ENCODE results near the gene KLRF1.
"Not testable (repeated sequence)": the region's sequence is repeated elsewhere in the genome, so short reads cannot be mapped to it uniquely, and the experiment has no call there.

KLRF1 gene

DNA sequence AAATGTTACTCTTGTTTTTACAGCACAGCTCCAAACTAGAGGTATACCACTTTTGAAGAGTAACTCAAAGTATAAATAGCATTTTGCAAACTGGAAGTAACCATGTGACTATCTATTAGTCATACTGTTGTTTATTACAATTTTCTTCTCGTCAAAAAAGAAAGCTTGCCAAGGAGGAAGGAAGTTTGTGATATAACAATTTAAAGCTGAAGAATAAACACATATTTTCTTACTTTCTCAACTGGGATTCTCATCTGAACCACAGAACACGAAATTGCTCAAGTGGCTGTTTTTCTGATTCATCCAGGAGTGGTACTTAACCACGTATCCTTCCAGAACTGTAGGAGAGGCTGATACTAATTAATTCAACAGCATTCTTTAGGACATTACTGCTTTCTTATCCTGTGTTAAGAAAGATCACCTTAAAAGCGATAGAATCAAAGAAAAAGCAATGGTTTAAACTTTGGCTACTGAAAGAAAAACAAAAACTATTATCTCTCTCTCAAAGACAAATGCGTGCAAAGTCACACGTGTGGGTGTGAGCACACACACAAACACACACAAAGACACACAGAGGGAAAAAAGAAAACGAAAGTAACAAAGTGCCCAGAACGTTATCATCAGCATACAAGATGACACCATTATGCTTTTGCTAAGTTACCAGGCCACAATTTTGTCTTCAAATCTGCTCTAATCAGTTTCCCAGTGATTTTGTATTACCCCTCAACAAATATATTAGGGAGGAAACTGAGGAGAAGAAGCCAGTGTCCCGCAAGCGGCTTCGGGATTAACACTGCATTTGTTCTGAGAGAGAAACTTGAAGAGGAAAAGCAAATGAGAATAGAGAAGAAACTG is 42.3 kb downstream of the KLRF1 start, which contains the start of gene CLEC2B:
CLEC2B (minus strand) TSS at position 48 of the 855 bp plus-strand sequence.
- no peaks in the 10 kb centered on the region for H3K9me3 ChIP-seq
- H3K4me3 ChIP-seq (ENCODE audit: low read depth, low read length), result no peak within 1 kb of the TSS
- H3K27me3 ChIP-seq, result peaks cover 5% of the 10 kb centered on the region
- TF ChIP-seq CTCF (IDR thresholded peaks at IDR 0.05; ENCODE audit: low read depth, low read length), result no peak
- H3K4me1 ChIP-seq, result no peaks in the 10 kb centered on the region
- no peak for DNase-seq
- no peaks in the 10 kb centered on the region for H3K36me3 ChIP-seq

DNA sequence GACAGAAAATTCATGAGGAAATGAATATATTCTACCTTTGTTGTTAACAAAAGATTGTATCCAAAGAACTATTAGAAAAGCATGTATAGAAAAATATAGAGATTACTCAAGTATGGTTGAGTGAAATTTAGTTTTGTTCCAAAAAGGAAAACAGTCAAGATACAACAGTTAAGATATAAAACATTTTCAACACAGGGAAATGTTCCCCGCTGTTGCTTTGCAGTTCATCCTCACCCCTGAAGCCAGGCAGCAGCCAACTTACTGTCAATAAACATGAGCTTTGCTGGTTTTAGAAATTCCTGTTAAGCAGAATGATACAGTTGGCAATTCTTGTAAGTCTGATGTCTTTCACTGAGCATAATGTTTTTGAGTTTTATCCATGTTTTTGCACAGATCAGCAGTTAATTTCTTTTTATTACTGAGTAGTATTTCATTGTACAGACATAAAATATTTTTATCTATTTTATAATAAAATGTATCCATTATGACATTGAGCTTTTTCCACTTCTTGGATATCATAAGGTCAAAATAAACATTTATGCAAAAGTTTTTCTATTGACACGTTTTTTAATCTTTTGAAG is 43.1 kb downstream of the KLRF1 start:
- Histone ChIP-seq H3K4me1 (no peaks in the 10 kb centered on the region), H3K4me3 (ENCODE audit: low read depth, low read length) (no peak overlapping the region), H3K9me3 (no peaks in the 10 kb centered on the region), H3K27me3 (peaks cover 5% of the 10 kb centered on the region), H3K36me3 (no peaks in the 10 kb centered on the region)
- no peak for DNase-seq
- no peak for TF ChIP-seq CTCF (IDR thresholded peaks at IDR 0.05; ENCODE audit: low read depth, low read length)

DNA sequence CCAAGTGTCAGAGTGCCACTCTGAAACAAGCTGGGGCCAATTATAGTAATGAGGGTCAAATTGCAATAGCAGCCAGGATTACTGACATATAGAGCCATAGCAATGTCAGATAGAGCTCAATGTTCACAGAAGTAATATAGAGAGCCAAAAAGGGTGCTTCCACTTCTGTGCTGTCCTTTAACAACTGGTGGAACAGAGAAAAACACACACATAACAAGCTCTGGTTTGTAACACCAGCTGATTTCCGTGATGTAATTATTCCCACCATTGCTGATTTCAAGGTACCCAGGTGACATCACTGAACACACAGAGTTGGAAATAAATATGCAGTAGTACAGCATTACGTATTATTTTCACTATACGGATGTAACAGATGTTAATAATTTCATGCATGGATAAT is 44.9 kb downstream of the KLRF1 start:
- Histone ChIP-seq H3K4me1 (no peaks in the 10 kb centered on the region), H3K36me3 (no peaks in the 10 kb centered on the region), H3K27me3 (peaks cover 5% of the 10 kb centered on the region), H3K4me3 (ENCODE audit: low read depth, low read length) (no peak overlapping the region), H3K9me3 (no peaks in the 10 kb centered on the region)
- TF ChIP-seq CTCF (IDR thresholded peaks at IDR 0.05; ENCODE audit: low read depth, low read length), result no peak
- DNase-seq, result no peak

- no peak overlapping the region for H3K4me3 ChIP-seq (ENCODE audit: low read depth, low read length)
- H3K36me3 ChIP-seq, result no peaks in the 10 kb centered on the region
- no peak for TF ChIP-seq CTCF (IDR thresholded peaks at IDR 0.05; ENCODE audit: low read depth, low read length)
- H3K9me3 ChIP-seq, result no peaks in the 10 kb centered on the region
- no peak for DNase-seq
- peaks cover 5% of the 10 kb centered on the region for H3K27me3 ChIP-seq
- no peaks in the 10 kb centered on the region for H3K4me1 ChIP-seq
These were observed 45.5 kb downstream of the KLRF1 start for GRCh38 chr12:9872742-9873141.

DNA sequence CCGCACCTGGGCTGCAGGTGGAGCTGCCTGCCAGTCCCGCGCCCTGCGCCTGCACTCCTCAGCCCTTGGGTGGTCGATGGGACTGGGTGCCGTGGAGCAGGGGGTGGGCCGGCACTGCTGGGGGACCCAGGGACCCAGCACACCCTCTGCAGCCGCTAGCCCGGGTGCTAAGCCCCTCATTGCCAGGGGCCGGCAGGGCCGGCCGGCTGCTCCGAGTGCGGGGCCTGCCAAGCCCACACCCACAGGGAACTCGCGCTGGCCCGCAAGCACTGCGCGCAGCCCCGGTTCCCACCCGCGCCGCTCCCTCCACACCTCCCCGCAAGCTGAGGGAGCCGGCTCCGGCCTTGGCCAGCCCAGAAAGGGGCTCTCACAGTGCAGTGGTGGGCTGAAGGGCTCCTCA is 48.8 kb downstream of the KLRF1 start:
- H3K9me3 ChIP-seq; H3K36me3 ChIP-seq; H3K4me3 ChIP-seq (ENCODE audit: low read depth, low read length); DNase-seq; H3K27me3 ChIP-seq; H3K4me1 ChIP-seq: not testable (repeated sequence)

DNA sequence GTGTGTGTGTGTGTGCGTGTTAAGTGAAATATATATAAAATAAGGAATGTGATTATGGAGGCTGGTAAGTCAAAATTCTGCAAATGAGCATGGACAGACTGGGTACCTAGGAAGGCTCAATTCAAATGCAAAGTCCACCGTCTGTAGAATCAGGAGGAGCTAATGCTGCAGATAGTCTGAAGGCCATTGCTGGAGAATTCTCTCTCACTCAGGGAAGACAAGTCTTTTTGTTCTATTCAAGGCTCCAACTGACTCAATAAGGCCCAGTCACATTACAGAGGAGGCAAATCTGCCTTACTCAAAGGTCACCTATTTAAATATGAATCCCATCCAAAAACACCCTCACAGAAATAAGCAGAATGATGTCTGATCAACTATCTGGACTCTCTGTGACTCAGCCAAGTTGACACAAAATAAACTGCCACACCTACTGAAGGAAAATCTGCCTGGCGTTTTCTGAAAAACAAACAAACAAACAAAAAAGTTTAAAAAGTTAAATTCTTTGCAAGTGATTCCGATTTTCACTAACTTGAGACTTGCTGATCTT is 53.3 kb downstream of the KLRF1 start:
- no peak for DNase-seq
- Histone ChIP-seq H3K4me3 (ENCODE audit: low read depth, low read length) (no peak overlapping the region), H3K4me1 (no peaks in the 10 kb centered on the region), H3K9me3 (no peaks in the 10 kb centered on the region), H3K27me3 (no peaks in the 10 kb centered on the region), H3K36me3 (no peaks in the 10 kb centered on the region)
- no peak for TF ChIP-seq CTCF (IDR thresholded peaks at IDR 0.05; ENCODE audit: low read depth, low read length)

Measured in BE2C (cell line).